Keratinocyte (primary cell): ENCODE results near the gene FOXP2. TPM values are rescaled to one million over a fixed set of nuclear protein-coding genes. Genes with fewer than 3 reads are reported as not detected.
"Not testable (repeated sequence)": the region's sequence is repeated elsewhere in the genome, so short reads cannot be mapped to it uniquely, and the experiment has no call there.

Experiments used
- DNase-seq: peaks from one replicate; pipeline ENCODE4 v3.0.0-alpha.2; 2011; ENCODE audit warnings: low read depth, missing footprints, low spot score
- FAIRE-seq: peaks from 2 replicates; lab custom pipeline; 2011; peaks lifted over from hg19 to GRCh38; lab: Jason Lieb, UNC
- H2AFZ ChIP-seq: 2 replicates; pipeline ENCODE4 v1.6.0; 2012; ENCODE audit warnings: low read length, control low read depth, inconsistent platforms; ENCODE audit not compliant: control insufficient read depth
- H3K27ac ChIP-seq: 2 replicates; pipeline ENCODE4 v1.5.1; 2011; ENCODE audit warnings: low read length; ENCODE audit not compliant: control insufficient read depth, insufficient read depth
- H3K27me3 ChIP-seq: 3 replicates; pipeline ENCODE4 v1.6.0; 2011; ENCODE audit warnings: low read length; ENCODE audit not compliant: control insufficient read depth, insufficient read depth; ENCODE audit errors: extremely low read depth
- H3K36me3 ChIP-seq, 2 experiments: 2 replicates in 1 of 2; 3 replicates in 1 of 2; pipeline ENCODE4 v1.5.1; 2011; ENCODE audit warnings: low read length in 2 of 2, mild to moderate bottlenecking in 1 of 2; ENCODE audit not compliant: control insufficient read depth in 2 of 2, insufficient read depth in 2 of 2; ENCODE audit errors: extremely low read depth in 1 of 2
- H3K4me1 ChIP-seq: 3 replicates; pipeline ENCODE4 v1.5.1; 2011; ENCODE audit warnings: low read length; ENCODE audit not compliant: control insufficient read depth, insufficient read depth; ENCODE audit errors: extremely low read depth
- H3K4me2 ChIP-seq: 3 replicates; pipeline ENCODE4 v1.6.0; 2011; ENCODE audit warnings: low read depth, low read length; ENCODE audit not compliant: control insufficient read depth, insufficient read depth; ENCODE audit errors: extremely low read depth
- H3K4me3 ChIP-seq, 3 experiments: fragments of 200-600 bp in 1 of 3; sonication (generic) in 1 of 3; 2 replicates in 2 of 3; 3 replicates in 1 of 3; pipeline ENCODE4 v1.5.1; 2011 to 2016; ENCODE audit warnings: low read length in 3 of 3, mild to moderate bottlenecking in 3 of 3, control low read depth in 2 of 3, inconsistent platforms in 1 of 3, low read depth in 1 of 3, mixed read lengths in 1 of 3, mixed run types in 1 of 3, moderate library complexity in 1 of 3; ENCODE audit not compliant: control insufficient read depth in 2 of 3, insufficient read depth in 2 of 3; ENCODE audit errors: extremely low read depth in 1 of 3
- H3K79me2 ChIP-seq: 2 replicates; pipeline ENCODE4 v1.6.0; 2012; ENCODE audit warnings: low read length; ENCODE audit not compliant: control insufficient read depth, insufficient read depth
- H3K9ac ChIP-seq: 3 replicates; pipeline ENCODE4 v1.6.0; 2011; ENCODE audit warnings: low read length; ENCODE audit not compliant: control insufficient read depth, insufficient read depth; ENCODE audit errors: extremely low read depth
- H3K9me1 ChIP-seq: 3 replicates; pipeline ENCODE4 v1.6.0; 2011; ENCODE audit warnings: low read length; ENCODE audit not compliant: control insufficient read depth, insufficient read depth; ENCODE audit errors: extremely low read depth
- H3K9me3 ChIP-seq: 2 replicates; pipeline ENCODE4 v1.5.1; 2012; ENCODE audit warnings: low read depth, low read length; ENCODE audit not compliant: control insufficient read depth
- H4K20me1 ChIP-seq: 3 replicates; pipeline ENCODE4 v1.6.0; 2011; ENCODE audit warnings: low read length; ENCODE audit not compliant: control insufficient read depth, insufficient read depth; ENCODE audit errors: extremely low read depth
- EZH2 ChIP-seq: IDR thresholded peaks from one replicate; pipeline ENCODE4 v1.6.1; 2012; ENCODE audit warnings: inconsistent platforms, mild to moderate bottlenecking, low read length, moderate library complexity
- dilution Hi-C: fragments of 300-500 bp; cut with MboI; formaldehyde crosslinking; loops from one replicate; pipeline ENCODE4 v1.7.0; 2020; ENCODE audit warnings: low sequenced_read_pairs; ENCODE audit not compliant: extremely low pct_ligation_motif_present
- polyA plus RNA-seq, 5 experiments: library from polyadenylated mRNA; depleted of rRNA in 3 of 5; stranded (reverse) in 3 of 5; stranded (forward) in 1 of 5; unstranded in 1 of 5; fragments of >200 nt; gene quantifications; 1 replicate in 1 of 5; 2 replicates in 3 of 5; 3 replicates in 1 of 5; pipeline versions ENCODE4 v1.2.1 to v1.2.3, GENCODE V29; 2011 to 2012; ENCODE audit warnings: missing spikeins in 2 of 5, low read depth in 1 of 5, low replicate concordance in 1 of 5
- TF ChIP-seq, protein P1 (sequence below), 3 experiments: IDR thresholded peaks in 1 of 3; conservative IDR thresholded peaks in 1 of 3; optimal IDR thresholded peaks in 1 of 3; 2 replicates in 2 of 3; 3 replicates in 1 of 3; pipeline versions ENCODE3 to v1.5.1; 2011; ENCODE audit warnings: low read length in 3 of 3, mild to moderate bottlenecking in 3 of 3, moderate library complexity in 2 of 3, control low read depth in 1 of 3, inconsistent platforms in 1 of 3; ENCODE audit not compliant: insufficient read depth in 2 of 3; ENCODE audit errors: extremely low read depth in 1 of 3

FOXP2 gene
- polyA plus RNA-seq, 1 donor (not counting 4 experiments of a cell fraction or from before 2014, with no cell fraction given) = 0.98 TPM

DNA sequence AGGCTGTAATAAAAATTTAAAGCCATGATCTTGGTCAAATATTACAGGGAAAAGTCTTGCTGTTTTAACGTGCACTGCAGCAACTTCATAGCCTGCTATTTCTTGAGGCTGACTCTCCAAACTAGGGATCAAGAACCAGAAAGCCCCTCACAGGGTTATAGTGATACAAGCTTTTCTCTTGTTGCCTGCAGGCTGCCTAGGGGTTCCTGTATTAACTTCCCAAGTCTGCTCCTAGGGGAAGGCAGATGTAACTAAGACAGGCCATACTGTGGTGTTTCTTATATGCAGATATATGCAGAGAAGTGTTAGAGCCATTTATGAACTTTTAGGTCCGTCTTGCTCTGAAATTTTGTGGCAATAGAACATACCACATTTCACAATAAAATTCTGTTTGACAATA is 175.7 kb downstream of the FOXP2 start:
- Histone ChIP-seq H3K4me1 (no peaks in the 10 kb centered on the region), H3K27ac (no peak overlapping the region), H3K9me1 (no peaks in the 10 kb centered on the region), H3K4me3 (no peak overlapping the region), H3K9me3 (no peaks in the 10 kb centered on the region), H3K79me2 (no peaks in the 10 kb centered on the region), H3K36me3 (no peaks in the 10 kb centered on the region), H2AFZ (no peak overlapping the region), H4K20me1 (no peaks in the 10 kb centered on the region), H3K27me3 (no peaks in the 10 kb centered on the region), H3K4me2 (no peak overlapping the region), H3K9ac (no peak overlapping the region)
- no peak for FAIRE-seq
- TF ChIP-seq EZH2 = no peak
- dilution Hi-C loops = no loop called here
- DNase-seq = no peak

DNA sequence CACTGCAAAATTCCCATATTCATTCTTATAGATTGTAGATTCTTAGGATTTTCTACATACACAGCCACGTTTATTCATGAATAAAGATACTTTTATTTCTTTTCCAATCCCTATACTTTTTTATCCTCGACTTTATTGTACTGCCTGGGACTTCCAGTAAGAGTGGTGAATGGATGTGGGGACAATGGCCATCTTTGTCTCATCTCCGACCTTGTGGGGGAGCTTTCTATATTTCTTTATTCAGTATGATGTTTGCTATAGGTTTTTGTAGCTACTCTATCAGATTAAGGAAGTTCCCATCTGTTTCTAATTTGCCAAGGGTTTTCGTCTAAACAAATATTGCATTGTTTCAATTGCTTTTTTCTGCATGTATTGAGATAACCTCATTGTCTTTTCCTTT is 184.3 kb downstream of the FOXP2 start:
- H3K4me2 ChIP-seq = no peak overlapping the region
- H3K4me1 ChIP-seq = no peaks in the 10 kb centered on the region
- no peak overlapping the region for H3K9ac ChIP-seq
- no peak for DNase-seq
- no peak for FAIRE-seq
- H3K79me2 ChIP-seq = no peaks in the 10 kb centered on the region
- H3K9me3 ChIP-seq = no peaks in the 10 kb centered on the region
- TF ChIP-seq, protein P1, sequence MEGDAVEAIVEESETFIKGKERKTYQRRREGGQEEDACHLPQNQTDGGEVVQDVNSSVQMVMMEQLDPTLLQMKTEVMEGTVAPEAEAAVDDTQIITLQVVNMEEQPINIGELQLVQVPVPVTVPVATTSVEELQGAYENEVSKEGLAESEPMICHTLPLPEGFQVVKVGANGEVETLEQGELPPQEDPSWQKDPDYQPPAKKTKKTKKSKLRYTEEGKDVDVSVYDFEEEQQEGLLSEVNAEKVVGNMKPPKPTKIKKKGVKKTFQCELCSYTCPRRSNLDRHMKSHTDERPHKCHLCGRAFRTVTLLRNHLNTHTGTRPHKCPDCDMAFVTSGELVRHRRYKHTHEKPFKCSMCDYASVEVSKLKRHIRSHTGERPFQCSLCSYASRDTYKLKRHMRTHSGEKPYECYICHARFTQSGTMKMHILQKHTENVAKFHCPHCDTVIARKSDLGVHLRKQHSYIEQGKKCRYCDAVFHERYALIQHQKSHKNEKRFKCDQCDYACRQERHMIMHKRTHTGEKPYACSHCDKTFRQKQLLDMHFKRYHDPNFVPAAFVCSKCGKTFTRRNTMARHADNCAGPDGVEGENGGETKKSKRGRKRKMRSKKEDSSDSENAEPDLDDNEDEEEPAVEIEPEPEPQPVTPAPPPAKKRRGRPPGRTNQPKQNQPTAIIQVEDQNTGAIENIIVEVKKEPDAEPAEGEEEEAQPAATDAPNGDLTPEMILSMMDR (optimal IDR thresholded peaks at IDR 0.05 in 1 of 3, IDR thresholded peaks at IDR 0.05 in 1 of 3, conservative IDR thresholded peaks at IDR 0.05 in 1 of 3; ENCODE audit: extremely low read depth in 1 of 3, insufficient read depth in 2 of 3, low read length in 3 of 3) = no peak
- TF ChIP-seq EZH2 = no peak
- dilution Hi-C loops = no loop called here
- H3K9me1 ChIP-seq = no peaks in the 10 kb centered on the region
- H3K4me3 ChIP-seq = no peak overlapping the region
- no peaks in the 10 kb centered on the region for H4K20me1 ChIP-seq
- H3K27me3 ChIP-seq = no peaks in the 10 kb centered on the region
- H3K36me3 ChIP-seq = no peaks in the 10 kb centered on the region
- no peak overlapping the region for H3K27ac ChIP-seq
- no peak overlapping the region for H2AFZ ChIP-seq

DNA sequence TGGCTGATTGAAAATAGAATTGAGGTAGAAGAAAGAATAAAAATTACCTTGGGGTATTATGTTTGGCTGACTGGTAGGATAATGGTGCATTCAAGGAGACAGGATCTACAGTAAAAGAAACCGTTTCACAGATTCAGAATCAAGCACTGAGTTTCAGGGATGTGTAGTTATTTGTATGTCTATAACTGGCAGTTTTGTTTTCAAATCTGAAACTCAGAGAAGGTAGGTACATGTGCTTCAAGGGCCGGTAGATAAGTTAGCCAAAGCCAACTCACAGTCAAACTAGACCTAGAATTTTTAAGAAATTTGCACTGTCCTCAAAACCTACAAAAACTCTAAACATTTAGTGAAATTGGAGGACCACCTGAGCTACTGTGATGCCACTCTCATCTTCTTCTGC is 191.5 kb downstream of the FOXP2 start:
- no peak overlapping the region for H3K9ac ChIP-seq
- no peaks in the 10 kb centered on the region for H3K9me1 ChIP-seq
- H3K36me3 ChIP-seq = no peaks in the 10 kb centered on the region
- TF ChIP-seq EZH2 = no peak
- TF ChIP-seq, protein P1 (optimal IDR thresholded peaks at IDR 0.05 in 1 of 3, IDR thresholded peaks at IDR 0.05 in 1 of 3, conservative IDR thresholded peaks at IDR 0.05 in 1 of 3; ENCODE audit: extremely low read depth in 1 of 3, insufficient read depth in 2 of 3, low read length in 3 of 3) = no peak
- DNase-seq = no peak
- no peaks in the 10 kb centered on the region for H3K79me2 ChIP-seq
- no peak overlapping the region for H3K27ac ChIP-seq
- no peak overlapping the region for H3K4me3 ChIP-seq
- H3K27me3 ChIP-seq = no peaks in the 10 kb centered on the region
- H3K9me3 ChIP-seq = no peaks in the 10 kb centered on the region
- no peak for FAIRE-seq
- H3K4me2 ChIP-seq = no peak overlapping the region
- no peaks in the 10 kb centered on the region for H3K4me1 ChIP-seq
- dilution Hi-C loops = no loop called here
- H2AFZ ChIP-seq = no peak overlapping the region
- no peaks in the 10 kb centered on the region for H4K20me1 ChIP-seq

DNA sequence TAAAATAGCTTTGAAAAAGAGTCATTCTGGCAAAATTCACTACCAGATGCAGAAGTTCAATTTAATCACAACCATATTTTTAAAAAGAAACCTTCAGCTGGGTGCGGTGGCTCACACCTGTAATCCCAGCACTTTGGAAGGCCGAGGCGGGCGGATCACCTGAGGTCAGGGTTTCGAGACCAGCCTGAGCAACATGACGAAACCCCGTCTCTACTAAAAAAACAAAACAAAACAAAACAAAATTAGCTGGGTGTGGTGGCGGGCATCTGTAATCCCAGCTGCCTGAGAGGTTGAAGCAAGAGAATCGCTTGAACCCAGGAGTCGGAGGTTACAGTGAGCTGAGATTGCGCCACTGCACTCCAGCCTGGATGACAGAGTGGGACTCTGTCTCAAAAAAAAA is 194.2 kb downstream of the FOXP2 start:
- H2AFZ ChIP-seq, FAIRE-seq, H4K20me1 ChIP-seq, H3K27ac ChIP-seq, dilution Hi-C loops, H3K79me2 ChIP-seq, H3K9me3 ChIP-seq, H3K4me1 ChIP-seq, H3K9me1 ChIP-seq, H3K36me3 ChIP-seq, H3K4me2 ChIP-seq, H3K9ac ChIP-seq, DNase-seq, H3K27me3 ChIP-seq, H3K4me3 ChIP-seq: not testable (repeated sequence)
